Measurements from ENCODE around the gene IL11. TPM values are rescaled to one million over a fixed set of nuclear protein-coding genes. Genes with fewer than 3 reads are reported as not detected.

IL11 gene
- total and polyA plus RNA-seq, 2 experiments from 2014 or later, result 4.4 to 6.6 TPM

- Histone ChIP-seq H3K9me2 (replicated peaks; ENCODE audit: insufficient read depth) (no peaks in the 10 kb centered on the region), H3K79me2 (no peaks in the 10 kb centered on the region), H2AFZ (no peak overlapping the region), H3K9me3 (ENCODE audit: low read depth) (no peaks in the 10 kb centered on the region), H3K4me3 (no peak overlapping the region), H3K27ac (no peak overlapping the region), H3K4me1 (ENCODE audit: insufficient read depth) (peaks cover 3% of the 10 kb centered on the region), H3K36me3 (replicated peaks; ENCODE audit: insufficient read depth, low read depth) (no peaks in the 10 kb centered on the region), H4K20me1 (ENCODE audit: insufficient read depth, poor library complexity, severe bottlenecking) (no peaks in the 10 kb centered on the region), H3K4me2 (no peak overlapping the region), H3K27me3 (peaks cover 21% of the 10 kb centered on the region)
- WGBS (ENCODE audit: low lambda C conversion rate, missing lambda C conversion rate), result 57% methylated on average over 22 of the region's 22 CpGs
- no peak for TF ChIP-seq EZH2 (IDR thresholded peaks at IDR 0.05; ENCODE audit: borderline replicate concordance)
- no peak for TF ChIP-seq EZH2phosphoT487 (IDR thresholded peaks at IDR 0.05; ENCODE audit: low read depth, severe bottlenecking, unreplicated experiment)
- TF ChIP-seq CTCF (IDR thresholded peaks at IDR 0.05; ENCODE audit: poor library complexity), result no peak
- no peak for DNase-seq (ENCODE audit: low spot score)
Observed at GRCh38 chr19:55348317-55349034, 21.8 kb downstream of the IL11 start.

GRCh38 chr19:55347442-55348009 lies 22.7 kb downstream of the IL11 start:
- peaks cover 11% of the 10 kb centered on the region for H3K27me3 ChIP-seq
- no peaks in the 10 kb centered on the region for H3K36me3 ChIP-seq (replicated peaks; ENCODE audit: insufficient read depth, low read depth)
- TF ChIP-seq CTCF (IDR thresholded peaks at IDR 0.05; ENCODE audit: poor library complexity), result no peak
- no peak for TF ChIP-seq EZH2phosphoT487 (IDR thresholded peaks at IDR 0.05; ENCODE audit: low read depth, severe bottlenecking, unreplicated experiment)
- TF ChIP-seq EZH2 (IDR thresholded peaks at IDR 0.05; ENCODE audit: borderline replicate concordance), result no peak
- no peak for DNase-seq (ENCODE audit: low spot score)
- no peak overlapping the region for H2AFZ ChIP-seq
- no peaks in the 10 kb centered on the region for H4K20me1 ChIP-seq (ENCODE audit: insufficient read depth, poor library complexity, severe bottlenecking)
- no peaks in the 10 kb centered on the region for H3K4me1 ChIP-seq (ENCODE audit: insufficient read depth)
- H3K27ac ChIP-seq, result no peak overlapping the region
- no peaks in the 10 kb centered on the region for H3K79me2 ChIP-seq
- H3K9me2 ChIP-seq (replicated peaks; ENCODE audit: insufficient read depth), result no peaks in the 10 kb centered on the region
- no peak overlapping the region for H3K4me2 ChIP-seq
- no peak overlapping the region for H3K4me3 ChIP-seq
- H3K9me3 ChIP-seq (ENCODE audit: low read depth), result no peaks in the 10 kb centered on the region
- 94% methylated on average over 8 of the region's 10 CpGs for WGBS (ENCODE audit: low lambda C conversion rate, missing lambda C conversion rate)

- no peak overlapping the region for H3K4me2 ChIP-seq
- 94% methylated on average over 15 of the region's 41 CpGs for WGBS (ENCODE audit: low lambda C conversion rate, missing lambda C conversion rate)
- no peak overlapping the region for H3K27ac ChIP-seq
- H3K9me2 ChIP-seq (replicated peaks; ENCODE audit: insufficient read depth), result no peaks in the 10 kb centered on the region
- no peak for DNase-seq (ENCODE audit: low spot score)
- no peak for TF ChIP-seq EZH2phosphoT487 (IDR thresholded peaks at IDR 0.05; ENCODE audit: low read depth, severe bottlenecking, unreplicated experiment)
- TF ChIP-seq CTCF (IDR thresholded peaks at IDR 0.05; ENCODE audit: poor library complexity), result no peak
- TF ChIP-seq EZH2 (IDR thresholded peaks at IDR 0.05; ENCODE audit: borderline replicate concordance), result no peak
- H3K27me3 ChIP-seq, result peaks cover 6% of the 10 kb centered on the region
- H3K36me3 ChIP-seq (replicated peaks; ENCODE audit: insufficient read depth, low read depth), result no peaks in the 10 kb centered on the region
- H2AFZ ChIP-seq, result no peak overlapping the region
- peaks cover 1% of the 10 kb centered on the region for H3K79me2 ChIP-seq
- H3K4me3 ChIP-seq, result no peak overlapping the region
- no peaks in the 10 kb centered on the region for H3K9me3 ChIP-seq (ENCODE audit: low read depth)
- no peaks in the 10 kb centered on the region for H4K20me1 ChIP-seq (ENCODE audit: insufficient read depth, poor library complexity, severe bottlenecking)
- H3K4me1 ChIP-seq (ENCODE audit: insufficient read depth), result no peaks in the 10 kb centered on the region
Observed at GRCh38 chr19:55346725-55347441, 23.4 kb downstream of the IL11 start.

All from hepatocyte (in vitro differentiated cells).